ENCODE measurements around the gene SHISAL1. TPM values are rescaled to one million over a fixed set of nuclear protein-coding genes. Genes with fewer than 3 reads are reported as not detected.

Gene SHISAL1
- total RNA-seq, 1 donor from 2014 or later: 0.58 TPM

DNA sequence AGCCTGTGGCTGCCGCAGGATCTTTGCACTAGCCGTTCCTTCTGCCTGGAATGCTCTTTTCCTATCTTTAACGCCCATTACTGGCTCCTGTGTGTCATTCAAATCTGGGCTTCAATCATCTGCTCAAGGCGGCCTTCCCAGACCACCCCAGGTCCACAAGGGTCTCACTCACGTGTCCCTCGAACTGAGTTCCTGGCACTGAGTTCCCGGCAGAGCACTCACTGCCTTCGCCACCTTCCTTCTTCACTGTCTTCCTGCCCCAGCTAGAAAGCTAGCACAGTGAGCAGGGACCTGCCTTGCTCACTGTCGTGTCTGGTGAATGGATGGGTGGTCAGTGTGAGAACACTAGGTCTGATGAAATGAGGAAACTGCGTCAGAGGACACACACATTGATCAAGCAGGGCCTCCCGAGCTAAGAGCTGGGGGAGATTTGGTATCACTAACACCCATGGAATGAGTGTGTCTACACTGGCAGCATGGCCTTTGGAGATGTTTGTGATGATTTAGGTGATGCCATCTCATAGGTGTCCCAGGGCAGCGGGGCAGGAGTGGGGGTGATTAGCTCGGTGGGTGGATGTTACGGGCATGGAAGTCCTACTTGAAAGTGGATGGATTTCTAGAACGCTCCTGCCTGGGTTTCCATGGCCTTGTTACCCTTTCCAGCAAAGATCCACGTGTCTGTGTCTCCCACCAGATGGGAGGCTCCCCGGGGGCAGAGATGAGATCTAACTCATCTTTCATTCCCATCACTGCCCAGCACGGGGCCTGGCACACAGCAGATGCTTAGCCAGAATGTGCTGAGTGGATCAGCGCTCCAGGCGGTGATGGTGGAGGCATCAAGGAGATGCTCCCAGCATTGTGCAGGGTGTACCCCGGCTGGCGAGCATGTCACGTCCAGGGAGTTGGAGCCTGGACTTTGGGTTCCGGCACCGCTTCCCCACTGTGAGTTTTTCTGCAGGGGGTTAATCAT, 64.5 kb downstream of the SHISAL1 start:
- Mint-ChIP-seq H3K4me3 (no peak overlapping the region), H3K9me3 (peaks cover 29% of the 10 kb centered on the region), H3K27ac (no peak overlapping the region), H3K27me3 (ENCODE audit: low read depth) (peaks cover 21% of the 10 kb centered on the region), H3K4me1 (no peaks in the 10 kb centered on the region), H3K36me3 (no peaks in the 10 kb centered on the region)
- TF ChIP-seq, protein P1, sequence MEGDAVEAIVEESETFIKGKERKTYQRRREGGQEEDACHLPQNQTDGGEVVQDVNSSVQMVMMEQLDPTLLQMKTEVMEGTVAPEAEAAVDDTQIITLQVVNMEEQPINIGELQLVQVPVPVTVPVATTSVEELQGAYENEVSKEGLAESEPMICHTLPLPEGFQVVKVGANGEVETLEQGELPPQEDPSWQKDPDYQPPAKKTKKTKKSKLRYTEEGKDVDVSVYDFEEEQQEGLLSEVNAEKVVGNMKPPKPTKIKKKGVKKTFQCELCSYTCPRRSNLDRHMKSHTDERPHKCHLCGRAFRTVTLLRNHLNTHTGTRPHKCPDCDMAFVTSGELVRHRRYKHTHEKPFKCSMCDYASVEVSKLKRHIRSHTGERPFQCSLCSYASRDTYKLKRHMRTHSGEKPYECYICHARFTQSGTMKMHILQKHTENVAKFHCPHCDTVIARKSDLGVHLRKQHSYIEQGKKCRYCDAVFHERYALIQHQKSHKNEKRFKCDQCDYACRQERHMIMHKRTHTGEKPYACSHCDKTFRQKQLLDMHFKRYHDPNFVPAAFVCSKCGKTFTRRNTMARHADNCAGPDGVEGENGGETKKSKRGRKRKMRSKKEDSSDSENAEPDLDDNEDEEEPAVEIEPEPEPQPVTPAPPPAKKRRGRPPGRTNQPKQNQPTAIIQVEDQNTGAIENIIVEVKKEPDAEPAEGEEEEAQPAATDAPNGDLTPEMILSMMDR (IDR thresholded peaks at IDR 0.05; ENCODE audit: unreplicated experiment): no peak
- DNase-seq (ENCODE audit: low spot score in 2 of 2, unreplicated experiment in 2 of 2): no peak

DNA sequence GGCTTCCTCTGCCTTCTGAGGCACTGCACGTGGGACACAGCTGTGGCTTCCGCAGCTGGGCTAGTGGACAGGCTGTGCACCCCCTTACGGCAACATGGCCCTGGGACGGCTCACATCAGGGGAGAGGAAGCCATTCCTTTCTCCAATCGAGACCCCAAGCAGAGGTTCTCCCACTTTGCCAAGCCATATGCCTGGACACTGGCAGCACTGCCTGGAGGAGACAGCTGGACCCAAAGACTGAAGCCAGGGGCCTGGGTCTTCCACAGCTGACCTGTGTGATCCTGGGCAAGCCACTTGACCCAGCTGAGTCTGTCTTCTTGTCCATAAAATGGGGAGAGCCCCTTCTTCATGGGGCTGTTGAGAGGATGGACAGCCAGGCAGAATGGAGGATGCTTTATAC, 65.4 kb downstream of the SHISAL1 start:
- Mint-ChIP-seq H3K27ac (no peak overlapping the region), H3K36me3 (no peaks in the 10 kb centered on the region), H3K9me3 (peaks cover 25% of the 10 kb centered on the region), H3K4me3 (no peak overlapping the region), H3K27me3 (ENCODE audit: low read depth) (peaks cover 25% of the 10 kb centered on the region), H3K4me1 (no peaks in the 10 kb centered on the region)
- TF ChIP-seq, protein P1 (IDR thresholded peaks at IDR 0.05; ENCODE audit: unreplicated experiment): no peak
- no peak for DNase-seq (ENCODE audit: low spot score in 2 of 2, unreplicated experiment in 2 of 2)

DNA sequence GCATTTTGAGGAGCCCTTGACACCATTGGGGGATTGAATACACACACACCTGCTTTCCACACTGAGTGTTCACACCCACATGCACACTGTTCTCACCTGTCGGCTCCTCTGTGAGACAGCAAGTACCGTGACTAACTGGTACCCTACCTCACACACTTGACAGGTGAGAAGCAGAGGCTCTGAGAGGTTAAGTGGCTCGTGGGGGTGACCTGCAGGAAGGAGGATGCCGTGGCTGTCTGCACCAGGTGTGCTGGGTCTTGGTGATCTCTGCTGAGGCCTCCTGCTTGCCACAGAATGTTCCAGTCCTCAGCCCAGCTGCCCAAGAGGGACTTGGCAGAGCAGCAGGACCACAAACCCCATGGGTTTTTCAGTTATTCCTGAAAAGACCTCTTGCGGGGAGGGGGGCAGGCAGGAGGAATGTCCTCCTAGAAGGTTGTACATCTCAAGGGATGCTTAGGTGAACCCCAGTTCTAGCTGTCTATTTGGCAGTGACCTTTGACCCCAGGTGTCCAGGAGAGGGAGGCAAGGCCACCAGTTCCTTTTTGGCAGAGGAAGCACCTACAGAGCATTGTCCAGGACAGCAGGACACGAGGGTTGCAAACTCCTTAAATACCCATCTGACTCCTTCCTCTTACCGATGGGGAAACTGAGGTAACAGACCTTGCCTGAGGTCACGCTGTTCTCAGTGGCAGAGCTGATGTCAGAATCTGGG, 66.0 kb downstream of the SHISAL1 start:
- Mint-ChIP-seq H3K9me3 (peaks cover 22% of the 10 kb centered on the region), H3K36me3 (no peaks in the 10 kb centered on the region), H3K27me3 (ENCODE audit: low read depth) (peaks cover 27% of the 10 kb centered on the region), H3K27ac (no peak overlapping the region), H3K4me1 (no peaks in the 10 kb centered on the region), H3K4me3 (no peak overlapping the region)
- no peak for DNase-seq (ENCODE audit: low spot score in 2 of 2, unreplicated experiment in 2 of 2)
- TF ChIP-seq, protein P1 (IDR thresholded peaks at IDR 0.05; ENCODE audit: unreplicated experiment): no peak

DNA sequence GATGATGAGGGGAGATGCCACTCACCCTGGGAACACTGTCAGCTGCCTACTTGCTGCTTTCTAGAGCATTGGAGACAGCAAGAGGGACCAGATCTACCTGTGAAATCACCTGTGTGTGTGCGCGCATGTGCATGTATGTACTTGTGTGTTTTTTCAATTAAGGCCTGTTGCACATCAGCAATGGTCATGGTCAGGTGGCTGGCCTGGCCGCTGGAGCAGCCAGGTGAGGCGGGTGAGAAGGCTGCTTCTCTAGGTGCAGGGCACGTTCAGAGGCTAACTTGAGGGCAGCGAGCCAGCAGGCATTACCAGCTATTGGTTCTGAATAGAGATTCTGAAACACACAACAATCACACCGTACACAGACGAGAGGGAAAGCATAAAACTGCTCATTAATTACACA, 66.9 kb downstream of the SHISAL1 start:
- H3K4me3 Mint-ChIP-seq: no peak overlapping the region
- H3K27ac Mint-ChIP-seq: no peak overlapping the region
- H3K9me3 Mint-ChIP-seq: peaks cover 15% of the 10 kb centered on the region
- TF ChIP-seq, protein P1 (IDR thresholded peaks at IDR 0.05; ENCODE audit: unreplicated experiment): no peak
- peaks cover 33% of the 10 kb centered on the region for H3K27me3 Mint-ChIP-seq (ENCODE audit: low read depth)
- no peaks in the 10 kb centered on the region for H3K4me1 Mint-ChIP-seq
- DNase-seq (ENCODE audit: low spot score in 2 of 2, unreplicated experiment in 2 of 2): no peak
- H3K36me3 Mint-ChIP-seq: no peaks in the 10 kb centered on the region

DNA sequence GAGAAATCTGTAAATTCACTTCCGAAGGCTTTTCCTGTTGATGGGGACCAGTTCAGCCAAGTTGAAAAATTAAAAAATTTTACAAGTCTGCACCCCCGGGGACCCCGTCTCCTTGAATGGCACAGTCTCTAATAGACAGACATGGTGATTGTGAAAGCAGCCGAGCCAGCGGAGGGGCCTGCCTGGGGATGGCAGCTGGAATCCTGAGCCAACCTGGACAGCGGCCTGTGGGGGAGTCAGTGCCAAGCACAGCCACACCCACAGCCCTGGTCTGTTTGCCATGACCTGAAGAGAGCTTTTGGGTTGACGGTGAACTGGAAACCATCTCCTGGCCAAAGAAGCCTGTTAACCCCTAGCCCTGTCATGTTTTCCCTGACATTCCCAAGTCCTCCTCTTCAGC, 67.3 kb downstream of the SHISAL1 start:
- no peak overlapping the region for H3K4me3 Mint-ChIP-seq
- H3K4me1 Mint-ChIP-seq: no peaks in the 10 kb centered on the region
- TF ChIP-seq, protein P1 (IDR thresholded peaks at IDR 0.05; ENCODE audit: unreplicated experiment): no peak
- peaks cover 37% of the 10 kb centered on the region for H3K27me3 Mint-ChIP-seq (ENCODE audit: low read depth)
- no peak for DNase-seq (ENCODE audit: low spot score in 2 of 2, unreplicated experiment in 2 of 2)
- peaks cover 10% of the 10 kb centered on the region for H3K9me3 Mint-ChIP-seq
- H3K27ac Mint-ChIP-seq: no peak overlapping the region
- H3K36me3 Mint-ChIP-seq: no peaks in the 10 kb centered on the region

Measured in mesothelial cell of epicardium (in vitro differentiated cells).